GM03348 (cell line): ENCODE results near the gene TANGO2.

Source experiments
- DNase-seq: peaks from one replicate; pipeline ENCODE4 v3.0.0; 2012; ENCODE audit warnings: low spot score

The TANGO2 gene

DNA sequence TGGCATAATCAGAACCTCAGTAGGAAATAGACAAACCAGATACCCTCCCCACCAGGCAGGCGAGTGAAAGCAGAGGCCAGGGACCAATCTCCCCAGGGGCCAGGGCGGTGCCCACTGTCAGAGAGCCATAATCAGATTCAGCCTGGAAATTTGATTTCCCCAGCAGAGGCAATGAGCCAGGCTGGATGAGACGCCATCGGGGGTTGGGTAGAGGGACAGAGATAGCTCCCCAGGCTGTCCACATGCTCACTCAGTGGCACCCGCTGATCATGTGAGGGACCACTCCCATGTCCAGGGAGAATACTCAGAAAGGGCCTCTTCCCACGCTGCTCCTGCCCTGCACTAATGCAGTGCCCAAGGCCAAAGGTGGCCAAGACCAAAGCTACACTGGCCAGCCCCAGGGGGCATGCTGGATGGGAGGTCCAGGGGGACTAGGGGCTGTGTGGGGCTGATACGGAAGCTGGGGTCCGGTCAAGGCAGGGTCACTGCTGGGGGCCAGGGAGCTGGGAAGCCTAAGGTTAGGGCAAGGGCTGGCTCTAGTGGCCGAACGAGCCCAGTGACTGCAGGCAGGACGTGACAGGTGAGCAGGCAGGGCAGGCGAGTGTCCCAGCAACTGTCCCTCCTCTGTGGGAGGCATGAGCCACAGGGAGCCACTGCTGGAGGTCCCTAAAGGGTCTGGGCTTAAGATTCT, 24.1 kb upstream of the TANGO2 start:
- no peak for DNase-seq

GRCh38 chr22:19997561-19998231, 23.2 kb upstream of the TANGO2 start:
- no peak for DNase-seq

DNA sequence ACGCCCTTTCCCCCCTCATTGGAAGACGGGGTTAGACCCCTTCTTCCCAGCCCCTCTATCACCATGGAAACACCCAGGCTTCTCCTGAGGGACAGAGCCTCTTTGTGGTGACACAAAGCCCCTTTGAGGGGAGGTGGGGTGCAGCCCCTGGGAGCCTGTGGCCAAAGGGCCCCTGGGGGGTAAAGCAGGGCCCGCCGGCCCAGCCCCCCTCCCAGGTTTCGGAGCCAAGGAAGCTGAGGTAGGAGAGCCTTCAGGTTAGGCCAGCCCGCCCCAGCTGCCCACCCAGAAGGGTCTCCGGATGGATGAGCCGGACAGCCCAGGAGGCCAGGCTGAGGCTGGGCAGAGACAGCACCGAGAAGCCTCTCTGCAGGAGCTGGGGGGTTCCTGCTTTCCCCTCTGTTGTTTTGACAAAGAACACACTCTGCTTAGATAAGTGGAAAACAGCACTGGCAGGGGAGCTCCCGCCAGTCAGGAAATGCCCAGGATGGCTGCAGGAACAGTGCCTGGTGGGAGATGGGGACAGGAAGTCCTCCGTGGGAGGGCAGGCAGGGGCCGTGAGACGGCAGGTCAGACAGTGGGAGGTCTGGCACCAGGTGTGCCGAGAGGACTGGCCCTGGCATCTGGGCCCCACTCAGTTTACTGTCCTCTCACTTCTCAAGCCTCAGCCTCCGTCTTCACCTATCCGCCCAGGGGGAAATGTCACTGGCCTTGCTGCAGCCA, 22.5 kb upstream of the TANGO2 start:
- no peak for DNase-seq

DNA sequence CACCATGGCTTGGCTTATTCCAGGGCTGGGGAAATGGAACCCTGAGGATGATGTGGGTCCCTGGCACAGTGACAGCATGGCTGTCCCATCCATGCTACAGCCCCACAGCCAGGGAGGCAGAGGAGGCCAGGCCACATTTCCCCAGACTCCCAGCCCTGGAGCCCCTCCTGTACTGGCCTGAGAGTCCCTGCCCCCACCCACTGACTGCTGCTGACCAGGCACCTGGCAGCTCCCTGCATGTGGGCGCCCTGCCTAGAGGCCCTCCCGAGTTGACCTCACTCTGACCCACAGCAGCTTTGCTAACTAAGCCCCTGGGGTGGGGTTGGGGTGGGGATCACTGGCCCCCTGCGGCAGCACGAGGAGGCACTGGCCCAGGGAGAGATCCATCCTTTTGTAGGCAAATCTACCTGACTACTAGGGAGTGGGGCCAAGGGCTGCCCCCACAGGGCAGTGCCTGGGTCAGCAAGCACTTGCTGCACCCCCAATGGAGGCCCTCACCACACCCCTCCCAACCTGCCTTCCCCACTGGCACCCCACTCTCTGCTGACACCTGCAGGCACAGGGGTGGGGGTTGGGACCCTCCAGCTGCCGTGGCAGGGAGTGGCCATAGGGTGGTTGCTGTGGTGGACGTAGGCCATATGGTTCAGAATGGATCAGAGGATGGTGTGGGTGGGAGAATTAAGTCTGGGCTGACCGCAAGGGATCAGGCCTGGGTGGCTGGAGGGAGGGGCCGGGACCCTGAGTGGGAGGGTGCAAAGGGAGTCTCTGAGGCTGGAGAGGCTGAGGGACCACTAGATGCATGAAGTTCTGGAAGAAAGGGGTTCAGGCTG, 21.7 kb upstream of the TANGO2 start:
- no peak for DNase-seq

DNA sequence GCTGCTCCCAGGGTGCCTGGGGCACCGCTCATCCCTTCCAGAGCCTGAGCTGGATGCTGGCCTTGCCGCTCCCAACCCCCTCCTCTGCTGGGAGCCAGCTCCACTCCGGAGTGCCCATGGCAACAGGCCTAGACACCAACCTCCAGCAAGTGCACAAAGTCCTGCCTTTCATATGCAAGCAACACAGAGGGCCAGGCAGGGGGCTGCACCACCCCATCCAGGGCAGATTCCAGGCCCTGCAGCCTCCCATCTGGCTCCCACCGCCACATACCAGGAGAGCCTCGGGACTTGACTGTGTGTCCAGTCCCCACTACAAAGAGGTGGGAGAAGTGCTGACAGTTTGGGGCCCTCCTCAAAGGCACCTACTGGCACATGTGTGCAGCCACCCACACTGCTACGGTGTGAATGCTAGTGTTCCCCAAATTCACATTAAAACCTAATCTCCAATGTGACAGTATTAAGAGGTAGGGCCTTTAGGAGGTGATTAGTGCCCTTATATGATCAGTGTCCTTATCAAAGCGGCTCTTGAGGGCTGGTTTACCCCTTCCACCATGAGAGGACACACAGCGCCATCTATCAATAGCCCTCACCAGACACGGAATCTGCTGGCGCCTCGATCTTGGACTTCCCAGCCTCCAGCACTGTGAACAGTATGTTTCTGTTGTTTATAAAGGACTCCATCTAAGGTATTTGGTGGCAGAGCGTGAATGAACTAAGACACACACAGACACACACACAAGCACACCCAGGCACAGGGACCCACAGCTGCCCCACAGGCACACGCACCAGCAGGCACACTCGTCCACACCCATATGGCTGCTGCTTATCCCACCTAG, 20.4 kb upstream of the TANGO2 start:
- DNase-seq: no peak

DNA sequence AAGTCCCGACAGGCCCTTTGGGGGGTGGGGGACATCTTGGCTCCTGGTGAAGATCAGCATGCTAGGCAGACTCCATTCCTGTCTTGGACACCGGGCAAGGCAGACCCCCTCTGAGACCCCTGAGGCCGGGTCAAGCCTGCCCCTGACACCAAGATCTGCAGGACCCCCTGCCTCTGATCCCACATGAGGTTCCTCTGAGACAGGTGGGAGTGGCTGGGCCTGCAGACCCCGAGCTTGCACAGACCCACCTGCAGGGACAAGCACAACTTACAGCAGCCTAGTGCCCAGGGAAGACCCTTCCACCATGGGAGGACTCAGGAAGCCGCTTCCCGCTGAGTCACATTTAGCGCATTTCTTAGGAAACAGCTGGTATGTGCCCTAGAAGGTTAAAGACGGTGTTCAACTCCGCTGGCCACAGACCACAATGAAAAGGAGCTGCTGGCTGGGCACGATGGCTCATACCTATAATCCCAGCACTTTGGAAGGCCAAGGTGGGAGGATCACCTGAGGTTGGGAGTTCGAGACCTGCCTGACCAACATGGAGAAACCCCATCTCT, 19.8 kb upstream of the TANGO2 start:
- no peak for DNase-seq

GRCh38 chr22:20002128-20002527, 18.8 kb upstream of the TANGO2 start:
- DNase-seq: no peak

GRCh38 chr22:20002636-20003035, 18.3 kb upstream of the TANGO2 start:
- DNase-seq: no peak

DNA sequence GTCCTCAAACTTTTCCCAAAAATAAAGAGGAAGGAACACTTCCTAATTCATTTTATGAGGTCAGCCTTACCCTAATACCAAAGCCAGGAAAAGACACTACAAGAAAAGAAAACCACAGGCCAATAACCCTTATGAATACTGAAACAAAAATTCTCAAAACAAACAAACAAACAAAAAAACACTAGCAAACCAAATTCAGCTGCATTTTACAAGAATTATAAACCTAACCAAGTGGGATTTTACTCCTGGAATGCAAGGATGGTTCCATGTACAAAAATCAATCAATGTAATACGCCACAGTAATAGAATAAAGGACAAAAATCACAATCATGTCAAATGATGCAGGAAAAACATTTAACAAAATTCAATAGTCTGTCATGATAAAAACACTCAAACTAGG, 17.6 kb upstream of the TANGO2 start:
- DNase-seq: no peak

- no peak for DNase-seq
These were observed 16.4 kb upstream of the TANGO2 start for GRCh38 chr22:20004464-20004863.

GRCh38 chr22:20008221-20008995, 12.5 kb upstream of the TANGO2 start:
- DNase-seq: no peak

DNA sequence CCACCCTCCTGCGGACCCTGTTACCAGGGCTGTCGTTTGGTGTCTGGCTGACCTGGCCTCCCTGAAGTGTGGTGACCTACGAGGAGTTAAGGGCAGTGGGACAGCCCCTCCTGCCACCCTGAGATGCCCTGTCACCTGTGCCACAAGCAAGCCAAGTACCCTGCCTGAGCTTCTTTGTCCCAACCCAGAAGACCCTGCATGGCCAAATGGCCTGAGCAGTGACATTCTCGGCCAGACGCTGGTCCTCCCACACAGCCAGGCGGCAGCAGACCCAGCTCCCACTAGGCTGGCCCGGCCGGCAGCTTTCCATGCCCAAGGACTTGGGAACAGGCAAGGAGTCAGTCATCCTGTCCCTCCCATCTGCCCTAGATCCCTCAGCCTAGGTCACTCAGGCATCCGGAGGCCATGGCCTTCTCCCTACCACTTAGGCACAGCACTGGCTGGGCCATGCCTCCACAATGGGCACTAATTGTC, 11.9 kb upstream of the TANGO2 start:
- no peak for DNase-seq

GRCh38 chr22:20009582-20010306, 11.2 kb upstream of the TANGO2 start:
- no peak for DNase-seq

DNA sequence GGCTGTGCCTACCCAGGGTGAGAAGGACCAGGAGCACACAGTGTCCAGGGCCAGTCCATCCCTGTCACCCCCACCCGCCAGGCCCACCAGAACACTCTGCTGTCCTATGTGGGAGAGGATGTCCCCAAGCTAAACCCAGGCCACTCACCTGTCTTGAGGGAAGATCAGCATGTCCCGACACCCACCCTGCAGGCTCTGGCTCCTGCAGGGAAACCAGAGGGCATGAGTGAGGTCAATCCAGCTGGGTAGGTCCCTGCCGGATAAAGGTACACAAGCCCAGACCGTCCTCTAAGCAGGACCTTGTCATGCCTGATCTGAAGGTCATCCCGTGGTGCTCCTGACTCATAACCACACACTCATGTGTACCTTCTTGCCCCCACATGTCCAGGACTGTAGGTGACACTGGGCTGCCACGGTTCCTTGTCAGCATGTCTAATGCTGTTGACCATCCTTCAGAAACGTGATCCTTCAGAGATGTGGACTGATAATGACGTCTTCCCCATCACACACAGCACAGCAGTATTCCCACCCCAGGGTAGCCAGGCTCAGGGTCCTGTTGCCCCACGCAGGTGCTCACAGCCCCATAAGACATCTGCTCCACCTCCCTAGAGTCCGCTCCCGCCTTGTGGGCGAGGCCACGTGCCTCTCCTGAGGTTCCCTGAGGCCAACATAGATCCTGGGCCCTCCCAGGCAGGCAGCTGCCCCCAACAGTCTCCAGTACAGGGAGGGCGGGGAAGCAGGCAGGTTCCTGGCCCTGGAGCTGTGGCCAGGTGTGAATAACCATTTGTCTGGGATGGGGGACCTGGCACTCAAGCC, 10.4 kb upstream of the TANGO2 start:
- no peak for DNase-seq

GRCh38 chr22:20011123-20011992, 9.6 kb upstream of the TANGO2 start:
- no peak for DNase-seq

DNA sequence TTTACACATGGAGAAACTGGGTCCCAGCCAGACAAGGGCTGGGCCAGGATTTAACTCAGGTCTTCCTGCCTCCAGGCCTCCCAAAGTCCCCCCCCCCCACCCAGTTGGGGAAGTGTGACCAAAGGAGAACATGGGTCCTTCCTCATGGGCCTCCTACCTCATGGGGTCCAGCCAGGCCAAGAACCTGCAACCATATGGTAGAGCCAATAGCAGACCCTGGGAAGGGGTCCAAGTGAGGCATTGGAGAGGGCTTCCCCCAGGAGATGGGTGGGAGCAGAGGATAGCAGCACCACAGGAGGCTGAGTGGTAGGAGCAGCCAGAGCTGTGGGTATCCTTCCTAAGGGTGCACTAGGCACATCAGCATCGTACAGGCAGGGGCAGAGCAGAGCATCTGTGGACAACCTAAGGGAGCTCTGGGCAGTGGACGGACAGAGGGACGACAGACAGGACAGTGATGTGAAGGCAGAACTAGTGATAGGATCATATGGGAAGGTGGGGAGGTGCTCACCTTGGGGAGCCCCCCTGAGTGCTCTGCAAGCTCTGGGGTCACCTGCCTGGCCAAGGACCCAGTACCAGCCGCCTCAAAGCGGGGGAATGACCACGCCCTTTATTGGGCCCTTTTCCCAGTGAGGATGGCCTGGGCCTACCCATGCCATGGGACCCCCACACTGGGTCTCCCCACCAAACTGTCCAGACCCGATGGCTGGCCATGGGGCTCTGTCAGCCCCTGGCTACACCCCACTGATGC, 8.7 kb upstream of the TANGO2 start:
- DNase-seq: no peak
